ENCODE measurements around the gene GNB3. TPM values are rescaled to one million over a fixed set of nuclear protein-coding genes. Genes with fewer than 3 reads are reported as not detected.

The GNB3 gene
- total RNA-seq, 1 experiment from 2014 or later: 14.0 TPM

DNA sequence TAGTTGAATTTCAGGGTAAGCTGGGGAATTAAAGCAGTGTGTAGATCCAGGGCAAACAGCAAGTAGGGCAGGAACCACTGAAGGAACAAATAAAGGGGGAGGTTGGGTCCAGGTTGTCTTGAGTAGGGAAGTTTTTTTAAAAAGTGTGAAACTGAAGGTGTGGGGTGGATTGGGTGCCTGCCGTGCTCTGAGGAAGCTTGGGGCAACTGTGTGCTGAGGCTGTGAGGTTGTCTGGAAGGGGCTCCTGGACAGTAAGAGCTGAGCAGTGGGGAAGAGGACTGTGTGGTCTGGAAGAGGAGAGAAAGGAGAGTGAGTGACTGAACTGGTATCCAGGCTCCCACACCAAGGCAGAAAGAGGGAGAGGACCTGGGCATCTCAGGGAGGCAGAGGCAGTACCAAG lies 30.0 kb upstream of the GNB3 start:
- no peaks in the 10 kb centered on the region for H3K9me3 Mint-ChIP-seq
- H3K36me3 Mint-ChIP-seq: no peaks in the 10 kb centered on the region
- peaks cover 18% of the 10 kb centered on the region for H3K4me1 Mint-ChIP-seq
- CTCF ChIA-PET: interaction anchor here (1.0 to 3.0 kb wide), 5 partner anchors 11 to 190 kb away, joined by 3 to 14 read pairs (median 4); partner anchors contain the start of genes GPR162 and PTMS
- peak overlapping the region; percentile 36 for H3K27ac Mint-ChIP-seq
- H3K4me3 Mint-ChIP-seq: no peak overlapping the region
- DNase-seq (ENCODE audit: low spot score): no peak
- POLR2A ChIA-PET: interaction anchor here (0.7 kb wide), 1 partner anchor 19 kb away, joined by 3 read pairs; no protein-coding TSS in a partner anchor
- peaks cover 48% of the 10 kb centered on the region for H3K27me3 Mint-ChIP-seq (ENCODE audit: low read depth)
- peak; percentile 44; the same call in 1 of the 2 replicates for ATAC-seq
- TF ChIP-seq, protein P1, sequence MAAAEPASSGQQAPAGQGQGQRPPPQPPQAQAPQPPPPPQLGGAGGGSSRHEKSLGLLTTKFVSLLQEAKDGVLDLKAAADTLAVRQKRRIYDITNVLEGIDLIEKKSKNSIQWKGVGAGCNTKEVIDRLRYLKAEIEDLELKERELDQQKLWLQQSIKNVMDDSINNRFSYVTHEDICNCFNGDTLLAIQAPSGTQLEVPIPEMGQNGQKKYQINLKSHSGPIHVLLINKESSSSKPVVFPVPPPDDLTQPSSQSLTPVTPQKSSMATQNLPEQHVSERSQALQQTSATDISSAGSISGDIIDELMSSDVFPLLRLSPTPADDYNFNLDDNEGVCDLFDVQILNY (CRISPR knock-in tag; IDR thresholded peaks at IDR 0.05): no peak
- TF ChIP-seq, protein P2, sequence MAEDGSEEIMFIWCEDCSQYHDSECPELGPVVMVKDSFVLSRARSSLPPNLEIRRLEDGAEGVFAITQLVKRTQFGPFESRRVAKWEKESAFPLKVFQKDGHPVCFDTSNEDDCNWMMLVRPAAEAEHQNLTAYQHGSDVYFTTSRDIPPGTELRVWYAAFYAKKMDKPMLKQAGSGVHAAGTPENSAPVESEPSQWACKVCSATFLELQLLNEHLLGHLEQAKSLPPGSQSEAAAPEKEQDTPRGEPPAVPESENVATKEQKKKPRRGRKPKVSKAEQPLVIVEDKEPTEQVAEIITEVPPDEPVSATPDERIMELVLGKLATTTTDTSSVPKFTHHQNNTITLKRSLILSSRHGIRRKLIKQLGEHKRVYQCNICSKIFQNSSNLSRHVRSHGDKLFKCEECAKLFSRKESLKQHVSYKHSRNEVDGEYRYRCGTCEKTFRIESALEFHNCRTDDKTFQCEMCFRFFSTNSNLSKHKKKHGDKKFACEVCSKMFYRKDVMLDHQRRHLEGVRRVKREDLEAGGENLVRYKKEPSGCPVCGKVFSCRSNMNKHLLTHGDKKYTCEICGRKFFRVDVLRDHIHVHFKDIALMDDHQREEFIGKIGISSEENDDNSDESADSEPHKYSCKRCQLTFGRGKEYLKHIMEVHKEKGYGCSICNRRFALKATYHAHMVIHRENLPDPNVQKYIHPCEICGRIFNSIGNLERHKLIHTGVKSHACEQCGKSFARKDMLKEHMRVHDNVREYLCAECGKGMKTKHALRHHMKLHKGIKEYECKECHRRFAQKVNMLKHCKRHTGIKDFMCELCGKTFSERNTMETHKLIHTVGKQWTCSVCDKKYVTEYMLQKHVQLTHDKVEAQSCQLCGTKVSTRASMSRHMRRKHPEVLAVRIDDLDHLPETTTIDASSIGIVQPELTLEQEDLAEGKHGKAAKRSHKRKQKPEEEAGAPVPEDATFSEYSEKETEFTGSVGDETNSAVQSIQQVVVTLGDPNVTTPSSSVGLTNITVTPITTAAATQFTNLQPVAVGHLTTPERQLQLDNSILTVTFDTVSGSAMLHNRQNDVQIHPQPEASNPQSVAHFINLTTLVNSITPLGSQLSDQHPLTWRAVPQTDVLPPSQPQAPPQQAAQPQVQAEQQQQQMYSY (CRISPR knock-in tag; IDR thresholded peaks at IDR 0.05): 0 out of 2 replicates have a peak, but pooled peaks have one; percentile 8

DNA sequence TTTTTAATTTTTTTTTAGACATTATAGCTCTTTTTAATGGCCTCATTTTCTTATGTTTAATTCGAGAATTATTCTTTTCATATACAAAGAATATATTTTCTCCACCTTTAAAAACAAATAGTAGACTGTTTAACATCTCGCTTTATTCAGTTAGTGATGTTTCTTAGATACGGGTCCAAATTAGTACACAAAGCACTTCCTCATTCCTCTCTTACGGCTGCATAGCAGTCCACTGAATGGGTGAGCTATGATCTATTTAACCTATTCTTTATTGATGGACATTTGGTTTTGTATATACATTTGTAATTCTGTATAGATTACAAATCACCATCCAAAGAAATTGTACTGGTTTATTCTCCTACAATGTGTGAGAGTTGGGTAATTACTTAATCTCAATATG lies 27.4 kb upstream of the GNB3 start:
- H3K36me3 Mint-ChIP-seq: no peaks in the 10 kb centered on the region
- H3K4me3 Mint-ChIP-seq: no peak overlapping the region
- no peaks in the 10 kb centered on the region for H3K9me3 Mint-ChIP-seq
- DNase-seq (ENCODE audit: low spot score) (no peak), ATAC-seq (no peak)
- ChIA-PET POLR2A (interaction anchor here (0.7 kb wide), 1 partner anchor 60 kb away, joined by 6 read pairs; no protein-coding TSS in a partner anchor), CTCF (interaction anchor here (1.0 to 1.2 kb wide), 3 partner anchors 12 to 193 kb away, joined by 3 to 4 read pairs (median 4); no protein-coding TSS in a partner anchor)
- H3K27me3 Mint-ChIP-seq (ENCODE audit: low read depth): peaks cover 44% of the 10 kb centered on the region
- H3K27ac Mint-ChIP-seq: no peak overlapping the region
- H3K4me1 Mint-ChIP-seq: peaks cover 26% of the 10 kb centered on the region
- TF ChIP-seq, protein P3, sequence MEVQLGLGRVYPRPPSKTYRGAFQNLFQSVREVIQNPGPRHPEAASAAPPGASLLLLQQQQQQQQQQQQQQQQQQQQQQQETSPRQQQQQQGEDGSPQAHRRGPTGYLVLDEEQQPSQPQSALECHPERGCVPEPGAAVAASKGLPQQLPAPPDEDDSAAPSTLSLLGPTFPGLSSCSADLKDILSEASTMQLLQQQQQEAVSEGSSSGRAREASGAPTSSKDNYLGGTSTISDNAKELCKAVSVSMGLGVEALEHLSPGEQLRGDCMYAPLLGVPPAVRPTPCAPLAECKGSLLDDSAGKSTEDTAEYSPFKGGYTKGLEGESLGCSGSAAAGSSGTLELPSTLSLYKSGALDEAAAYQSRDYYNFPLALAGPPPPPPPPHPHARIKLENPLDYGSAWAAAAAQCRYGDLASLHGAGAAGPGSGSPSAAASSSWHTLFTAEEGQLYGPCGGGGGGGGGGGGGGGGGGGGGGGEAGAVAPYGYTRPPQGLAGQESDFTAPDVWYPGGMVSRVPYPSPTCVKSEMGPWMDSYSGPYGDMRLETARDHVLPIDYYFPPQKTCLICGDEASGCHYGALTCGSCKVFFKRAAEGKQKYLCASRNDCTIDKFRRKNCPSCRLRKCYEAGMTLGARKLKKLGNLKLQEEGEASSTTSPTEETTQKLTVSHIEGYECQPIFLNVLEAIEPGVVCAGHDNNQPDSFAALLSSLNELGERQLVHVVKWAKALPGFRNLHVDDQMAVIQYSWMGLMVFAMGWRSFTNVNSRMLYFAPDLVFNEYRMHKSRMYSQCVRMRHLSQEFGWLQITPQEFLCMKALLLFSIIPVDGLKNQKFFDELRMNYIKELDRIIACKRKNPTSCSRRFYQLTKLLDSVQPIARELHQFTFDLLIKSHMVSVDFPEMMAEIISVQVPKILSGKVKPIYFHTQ (CRISPR knock-in tag; IDR thresholded peaks at IDR 0.05): no peak
- TF ChIP-seq, protein P4, sequence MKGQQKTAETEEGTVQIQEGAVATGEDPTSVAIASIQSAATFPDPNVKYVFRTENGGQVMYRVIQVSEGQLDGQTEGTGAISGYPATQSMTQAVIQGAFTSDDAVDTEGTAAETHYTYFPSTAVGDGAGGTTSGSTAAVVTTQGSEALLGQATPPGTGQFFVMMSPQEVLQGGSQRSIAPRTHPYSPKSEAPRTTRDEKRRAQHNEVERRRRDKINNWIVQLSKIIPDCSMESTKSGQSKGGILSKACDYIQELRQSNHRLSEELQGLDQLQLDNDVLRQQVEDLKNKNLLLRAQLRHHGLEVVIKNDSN (CRISPR knock-in tag; IDR thresholded peaks at IDR 0.05): no peak

DNA sequence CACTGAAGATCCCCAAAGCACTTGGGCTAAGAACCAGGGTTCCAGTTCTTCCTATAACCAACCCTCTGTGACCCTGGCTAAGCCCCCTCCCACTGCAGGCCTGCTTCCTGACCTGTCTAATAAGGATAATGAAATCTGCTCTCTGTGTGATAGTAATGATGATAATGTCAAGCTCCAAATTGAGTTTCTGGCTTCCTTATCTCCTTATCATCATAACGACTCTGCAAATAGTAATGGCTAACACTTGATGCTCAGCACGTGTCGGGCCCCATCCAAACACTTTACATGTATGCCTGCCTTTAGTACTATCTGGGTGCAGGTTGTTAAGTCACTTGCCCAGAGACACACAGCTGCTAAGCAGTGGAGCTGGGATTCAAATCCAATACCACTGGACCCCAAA lies 24.1 kb upstream of the GNB3 start:
- ChIA-PET CTCF (interaction anchor here (1.0 to 2.5 kb wide), 3 partner anchors 8 to 63 kb away, joined by 3 to 9 read pairs (median 7); partner anchors contain the start of genes MLF2 and PTMS), POLR2A (no interaction called here)
- DNase-seq (ENCODE audit: low spot score) (no peak), ATAC-seq (no peak)
- H3K36me3 Mint-ChIP-seq: no peaks in the 10 kb centered on the region
- peak overlapping the region; percentile 9; the same call in 1 of the 2 replicates for H3K27ac Mint-ChIP-seq
- H3K4me1 Mint-ChIP-seq: peaks cover 36% of the 10 kb centered on the region
- H3K27me3 Mint-ChIP-seq (ENCODE audit: low read depth): peaks cover 52% of the 10 kb centered on the region
- no peak overlapping the region for H3K4me3 Mint-ChIP-seq
- no peaks in the 10 kb centered on the region for H3K9me3 Mint-ChIP-seq
- TF ChIP-seq ESRRA (CRISPR knock-in tag; IDR thresholded peaks at IDR 0.05; ENCODE audit: borderline replicate concordance) (no peak), ETV6 (CRISPR knock-in tag; IDR thresholded peaks at IDR 0.05) (no peak), SMAD3 (CRISPR knock-in tag; IDR thresholded peaks at IDR 0.05; ENCODE audit: borderline replicate concordance) (no peak), ELF4 (CRISPR knock-in tag; IDR thresholded peaks at IDR 0.05; ENCODE audit: low read depth) (no peak)
- TF ChIP-seq, protein P4 (CRISPR knock-in tag; IDR thresholded peaks at IDR 0.05): no peak
- TF ChIP-seq, protein P5, sequence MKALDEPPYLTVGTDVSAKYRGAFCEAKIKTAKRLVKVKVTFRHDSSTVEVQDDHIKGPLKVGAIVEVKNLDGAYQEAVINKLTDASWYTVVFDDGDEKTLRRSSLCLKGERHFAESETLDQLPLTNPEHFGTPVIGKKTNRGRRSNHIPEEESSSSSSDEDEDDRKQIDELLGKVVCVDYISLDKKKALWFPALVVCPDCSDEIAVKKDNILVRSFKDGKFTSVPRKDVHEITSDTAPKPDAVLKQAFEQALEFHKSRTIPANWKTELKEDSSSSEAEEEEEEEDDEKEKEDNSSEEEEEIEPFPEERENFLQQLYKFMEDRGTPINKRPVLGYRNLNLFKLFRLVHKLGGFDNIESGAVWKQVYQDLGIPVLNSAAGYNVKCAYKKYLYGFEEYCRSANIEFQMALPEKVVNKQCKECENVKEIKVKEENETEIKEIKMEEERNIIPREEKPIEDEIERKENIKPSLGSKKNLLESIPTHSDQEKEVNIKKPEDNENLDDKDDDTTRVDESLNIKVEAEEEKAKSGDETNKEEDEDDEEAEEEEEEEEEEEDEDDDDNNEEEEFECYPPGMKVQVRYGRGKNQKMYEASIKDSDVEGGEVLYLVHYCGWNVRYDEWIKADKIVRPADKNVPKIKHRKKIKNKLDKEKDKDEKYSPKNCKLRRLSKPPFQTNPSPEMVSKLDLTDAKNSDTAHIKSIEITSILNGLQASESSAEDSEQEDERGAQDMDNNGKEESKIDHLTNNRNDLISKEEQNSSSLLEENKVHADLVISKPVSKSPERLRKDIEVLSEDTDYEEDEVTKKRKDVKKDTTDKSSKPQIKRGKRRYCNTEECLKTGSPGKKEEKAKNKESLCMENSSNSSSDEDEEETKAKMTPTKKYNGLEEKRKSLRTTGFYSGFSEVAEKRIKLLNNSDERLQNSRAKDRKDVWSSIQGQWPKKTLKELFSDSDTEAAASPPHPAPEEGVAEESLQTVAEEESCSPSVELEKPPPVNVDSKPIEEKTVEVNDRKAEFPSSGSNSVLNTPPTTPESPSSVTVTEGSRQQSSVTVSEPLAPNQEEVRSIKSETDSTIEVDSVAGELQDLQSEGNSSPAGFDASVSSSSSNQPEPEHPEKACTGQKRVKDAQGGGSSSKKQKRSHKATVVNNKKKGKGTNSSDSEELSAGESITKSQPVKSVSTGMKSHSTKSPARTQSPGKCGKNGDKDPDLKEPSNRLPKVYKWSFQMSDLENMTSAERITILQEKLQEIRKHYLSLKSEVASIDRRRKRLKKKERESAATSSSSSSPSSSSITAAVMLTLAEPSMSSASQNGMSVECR (CRISPR knock-in tag; IDR thresholded peaks at IDR 0.05; ENCODE audit: borderline replicate concordance): no peak
- TF ChIP-seq, protein P3 (CRISPR knock-in tag; IDR thresholded peaks at IDR 0.05): no peak

All from WTC11 (cell line).